Measurements from ENCODE around the gene GHRHR.
A peak's percentile ranks its signal among the peaks of the same experiment; 100 is the strongest.

Gene GHRHR

DNA sequence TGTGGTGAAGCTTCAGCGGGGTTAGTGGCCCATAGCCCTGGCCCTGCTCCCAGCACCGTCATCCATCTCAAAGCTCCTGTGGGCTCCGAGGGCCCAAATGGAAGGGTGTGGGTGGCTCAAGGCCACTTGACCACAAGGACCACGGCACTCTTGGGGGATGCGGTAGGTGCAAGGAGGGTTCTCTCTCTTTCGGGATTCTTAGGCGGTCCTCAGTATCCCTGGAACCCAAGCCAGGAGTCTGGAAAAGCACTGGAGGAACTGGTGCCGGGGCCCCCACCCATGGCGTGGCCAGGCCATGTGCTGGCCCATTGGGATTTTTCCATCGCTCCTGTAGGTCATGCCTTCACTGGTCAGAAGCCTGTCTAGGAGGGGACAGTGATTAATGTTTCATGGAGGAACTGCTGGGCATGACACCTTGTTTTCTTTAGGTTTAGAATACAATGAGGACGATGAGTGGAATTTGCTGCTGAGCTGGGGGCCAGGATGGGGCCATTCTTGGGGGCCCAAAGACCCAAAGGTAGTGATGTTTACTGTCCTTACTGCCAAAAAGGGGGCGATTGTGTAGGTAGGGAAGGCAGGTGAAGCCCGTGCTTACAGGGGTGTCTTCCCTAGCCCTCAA is 35.4 kb upstream of the GHRHR start:
- DNase-seq = no peak

DNA sequence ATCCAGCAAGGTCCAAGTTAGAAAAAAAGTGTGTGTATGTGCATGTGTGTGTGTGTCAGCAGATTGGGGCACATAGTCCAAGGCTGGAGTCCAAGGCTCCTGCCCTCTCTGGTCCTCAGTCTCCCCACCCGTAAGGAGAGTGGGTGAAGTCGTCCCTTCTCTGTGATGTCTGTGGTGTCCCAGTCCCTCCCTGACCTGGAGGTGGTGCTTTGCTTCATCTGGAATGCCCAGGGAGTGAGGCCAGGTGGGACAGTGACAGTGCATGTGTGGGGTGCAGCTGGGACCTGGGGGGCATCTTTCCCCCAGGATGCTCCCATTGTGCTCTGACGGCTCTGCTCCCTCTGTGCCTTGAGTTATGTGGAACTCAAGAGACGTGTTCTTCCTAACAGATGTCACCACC is 34.1 kb upstream of the GHRHR start:
- DNase-seq = no peak

DNA sequence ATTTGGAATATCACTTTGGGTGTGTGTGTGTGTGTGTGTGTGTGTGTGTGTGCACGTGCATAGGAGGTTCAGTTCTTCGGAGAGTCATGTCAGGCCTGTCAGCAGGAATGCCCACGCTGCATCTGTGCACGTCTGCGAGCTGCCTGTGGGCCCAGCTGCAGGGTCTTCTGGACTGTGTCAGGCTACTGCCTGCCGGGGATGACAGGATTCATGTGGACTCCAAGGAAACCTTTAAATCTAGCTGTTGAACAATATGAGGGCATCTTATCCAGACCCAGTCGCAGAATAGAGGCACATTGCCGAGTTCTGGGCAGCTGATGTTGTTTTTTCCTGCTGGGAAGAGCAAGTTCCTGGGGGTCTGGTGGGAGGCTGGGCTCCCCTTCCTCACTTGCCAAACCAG is 33.1 kb upstream of the GHRHR start:
- DNase-seq = no peak

DNA sequence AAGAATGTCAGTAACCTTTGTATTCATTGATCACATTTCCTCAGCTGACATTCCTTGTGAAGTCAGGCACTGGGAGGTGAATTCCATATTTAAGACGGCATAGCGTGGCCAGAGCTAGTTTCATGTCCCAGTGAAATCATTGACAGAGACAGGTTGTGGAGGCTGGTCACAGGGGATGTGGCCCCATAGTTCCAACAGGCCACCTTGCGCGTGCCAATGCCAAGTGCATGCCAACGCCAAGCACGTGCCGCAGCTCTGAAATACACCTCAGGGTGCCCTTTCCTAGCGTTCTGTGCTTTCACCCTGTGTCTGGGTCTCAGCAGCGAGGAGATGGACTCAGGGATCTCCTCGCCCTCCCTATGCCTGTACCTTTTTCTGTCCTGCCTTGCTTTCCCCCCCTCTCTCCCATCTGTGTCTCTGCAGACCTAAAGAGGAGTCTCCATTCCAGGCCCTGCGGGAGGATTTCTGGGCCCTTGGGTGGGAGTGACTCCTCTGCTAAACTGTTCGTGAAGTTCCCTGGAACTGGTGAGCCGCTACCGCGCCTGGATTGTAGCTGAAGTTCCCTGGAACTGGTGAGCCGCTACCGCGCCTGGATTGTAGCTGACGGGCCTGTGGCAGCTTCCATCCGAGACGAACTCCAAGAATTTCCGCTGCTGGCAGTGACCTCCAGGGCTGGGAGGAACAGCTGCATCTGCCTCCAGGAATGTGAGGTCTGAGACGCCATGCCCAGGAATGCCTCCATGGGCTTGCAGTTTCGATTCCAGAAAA is 32.4 kb upstream of the GHRHR start:
- DNase-seq = no peak

DNA sequence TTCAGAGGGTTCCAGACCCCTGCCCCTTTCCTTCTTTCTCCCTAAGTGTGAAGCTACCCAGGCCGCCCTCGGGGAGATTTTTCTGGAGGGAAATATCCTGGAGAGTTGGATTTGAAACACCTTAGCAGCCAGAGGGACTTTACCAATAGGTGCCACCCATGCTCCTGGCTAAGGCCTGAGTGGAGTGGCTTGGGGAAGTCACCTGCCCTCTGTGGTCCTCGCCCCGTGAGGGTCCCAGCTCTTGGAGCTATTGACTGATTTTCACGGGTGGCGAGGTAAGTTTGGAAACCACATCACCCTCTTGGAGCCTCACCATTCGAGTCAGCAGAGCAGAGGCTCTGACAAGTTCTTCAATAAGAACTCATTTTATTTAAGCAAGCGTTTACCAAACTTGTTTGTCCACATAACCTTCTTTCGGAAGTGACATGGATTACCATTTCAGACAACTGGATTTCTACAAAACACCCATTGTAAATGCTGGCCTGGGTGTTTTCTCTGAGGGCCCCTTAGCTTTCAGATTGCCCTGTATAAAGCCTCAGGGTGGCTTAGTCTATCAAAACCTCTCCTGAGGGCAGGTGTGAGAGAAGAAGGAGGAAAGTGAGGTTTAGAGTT is 31.7 kb upstream of the GHRHR start:
- no peak for DNase-seq

DNA sequence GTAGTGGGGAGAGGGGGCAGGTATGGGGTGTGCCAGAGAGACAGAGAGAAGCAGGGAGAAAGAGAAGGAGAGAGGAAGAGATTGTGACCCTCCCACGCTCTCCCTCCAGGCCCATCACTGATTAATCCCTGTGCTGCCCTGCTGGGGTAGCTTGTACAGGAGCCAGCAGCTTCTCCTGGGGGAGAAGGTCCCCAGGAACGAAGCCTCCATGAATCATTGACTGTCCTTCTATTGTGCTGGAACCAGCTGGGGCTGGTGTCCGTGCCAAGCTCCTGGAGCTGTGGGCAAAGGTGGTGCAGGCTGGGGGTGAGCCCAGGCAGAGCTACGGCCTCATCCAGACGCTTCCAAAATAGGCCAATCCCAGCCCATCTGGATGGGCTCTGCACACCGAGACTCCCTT is 31.2 kb upstream of the GHRHR start:
- no peak for DNase-seq

DNA sequence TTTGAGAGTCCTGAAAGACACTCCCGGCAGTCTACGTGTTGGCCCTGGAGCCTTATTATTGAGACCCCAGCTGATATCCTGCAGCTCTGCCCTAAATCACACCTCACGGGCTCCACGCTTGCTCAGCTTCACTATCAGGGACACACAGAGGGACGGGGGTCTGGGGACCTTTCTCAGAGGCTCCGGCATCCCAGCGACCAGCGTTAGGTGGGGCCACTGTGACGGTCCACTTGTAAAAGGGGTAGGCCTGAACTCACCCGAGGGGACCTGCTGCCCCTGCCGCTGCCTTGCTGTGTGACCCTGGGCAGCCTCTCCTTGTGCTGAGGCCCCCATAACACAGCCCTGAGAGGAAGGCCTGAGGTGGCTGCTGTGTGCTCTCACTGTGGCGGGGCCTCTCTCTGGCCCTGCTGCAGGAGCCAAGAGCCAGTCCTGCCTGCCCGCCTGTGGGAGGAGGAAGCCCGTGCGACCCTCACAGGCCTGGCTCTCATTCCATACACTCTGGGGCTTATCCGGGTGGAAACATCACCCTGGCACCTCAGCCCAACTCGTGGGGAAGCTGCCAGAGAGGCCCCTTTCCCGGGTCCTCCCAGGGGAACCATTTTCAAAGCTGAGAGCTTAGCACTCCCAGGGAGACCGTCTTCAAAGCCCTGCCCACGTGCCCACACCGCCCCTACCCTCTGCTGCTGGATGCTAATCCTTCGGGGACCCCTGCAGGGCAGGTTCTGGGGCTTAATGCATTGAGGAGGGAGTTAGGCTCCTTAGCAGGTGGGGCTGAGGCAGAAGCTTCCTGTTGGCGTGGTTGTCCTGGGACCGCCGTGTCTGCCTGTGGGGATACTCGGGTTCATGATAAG is 30.4 kb upstream of the GHRHR start:
- no peak for DNase-seq

DNA sequence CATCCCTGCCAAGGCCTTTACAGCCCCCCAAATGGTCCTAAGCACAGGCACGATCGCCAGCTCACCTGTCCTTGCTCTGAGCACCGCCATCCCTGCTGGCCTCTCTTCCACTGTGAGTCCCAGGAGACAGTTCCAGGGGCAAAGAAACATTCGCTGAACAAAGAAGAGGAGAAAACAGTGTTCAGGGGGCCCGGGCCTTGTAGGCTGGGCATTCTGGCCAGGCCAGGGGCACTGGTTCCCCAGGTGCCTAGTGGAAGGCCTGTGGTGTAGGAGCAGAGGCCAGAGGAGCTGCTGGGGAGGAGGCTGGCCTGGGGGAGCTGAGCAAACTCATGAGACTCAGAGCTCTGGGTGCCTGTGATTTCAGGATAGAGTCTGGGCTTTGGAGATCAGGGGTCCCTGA is 29.5 kb upstream of the GHRHR start:
- DNase-seq = no peak

DNA sequence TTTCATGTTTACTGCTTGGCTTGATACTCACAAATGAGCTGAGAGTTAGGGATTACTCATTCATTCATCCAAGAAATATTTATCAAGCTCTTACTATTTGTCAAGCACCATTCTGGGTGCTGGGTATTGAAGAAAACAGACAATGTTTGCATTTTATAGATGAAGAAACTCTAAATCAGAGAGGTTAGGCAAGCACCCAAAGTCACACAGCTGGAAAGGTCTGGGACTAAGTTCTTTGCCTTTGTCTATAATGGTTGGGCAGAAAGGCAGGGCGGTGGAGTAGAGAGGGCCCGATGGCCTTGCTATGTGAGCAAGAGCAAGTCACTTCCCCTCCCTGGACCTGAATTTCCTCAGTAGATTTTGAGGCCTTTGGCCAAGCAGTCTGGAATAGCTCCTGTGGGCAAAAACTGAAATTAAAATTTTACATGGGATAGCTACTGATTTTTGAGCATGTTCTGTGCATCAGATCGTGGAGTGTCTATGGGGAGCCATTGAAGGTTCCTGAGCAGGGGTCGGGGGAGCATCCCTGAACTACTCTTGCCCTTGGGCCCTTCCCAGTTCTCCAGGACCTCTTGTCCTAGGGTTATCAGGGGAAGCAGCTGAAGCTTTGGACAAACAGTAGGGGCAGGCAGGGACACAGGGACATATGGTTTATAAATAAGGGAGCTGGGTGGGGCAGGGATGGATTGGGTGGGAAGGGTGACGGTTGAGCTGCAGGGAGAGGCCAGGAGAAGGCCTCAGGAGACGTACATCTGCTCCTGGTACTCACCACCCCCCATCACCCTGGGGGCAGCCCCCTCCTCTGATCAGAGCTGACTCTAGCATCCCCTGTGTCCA is 28.8 kb upstream of the GHRHR start:
- DNase-seq = no peak

DNA sequence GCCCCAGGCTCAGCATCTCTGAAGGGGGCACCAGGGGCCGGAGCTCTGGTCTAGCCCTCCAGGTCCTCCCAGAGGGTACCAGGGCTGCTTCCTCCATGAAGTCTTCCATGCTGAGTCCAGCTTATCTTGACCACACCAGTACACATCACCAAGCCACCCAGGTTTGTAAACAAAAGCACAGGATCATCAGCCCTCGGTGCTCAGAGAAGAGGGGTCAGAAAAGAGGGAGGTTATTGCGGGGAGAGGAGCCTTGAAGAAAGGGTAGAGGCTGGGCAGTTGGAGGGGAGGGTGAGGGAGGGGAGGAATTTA is 28.2 kb upstream of the GHRHR start:
- DNase-seq = no peak

DNA sequence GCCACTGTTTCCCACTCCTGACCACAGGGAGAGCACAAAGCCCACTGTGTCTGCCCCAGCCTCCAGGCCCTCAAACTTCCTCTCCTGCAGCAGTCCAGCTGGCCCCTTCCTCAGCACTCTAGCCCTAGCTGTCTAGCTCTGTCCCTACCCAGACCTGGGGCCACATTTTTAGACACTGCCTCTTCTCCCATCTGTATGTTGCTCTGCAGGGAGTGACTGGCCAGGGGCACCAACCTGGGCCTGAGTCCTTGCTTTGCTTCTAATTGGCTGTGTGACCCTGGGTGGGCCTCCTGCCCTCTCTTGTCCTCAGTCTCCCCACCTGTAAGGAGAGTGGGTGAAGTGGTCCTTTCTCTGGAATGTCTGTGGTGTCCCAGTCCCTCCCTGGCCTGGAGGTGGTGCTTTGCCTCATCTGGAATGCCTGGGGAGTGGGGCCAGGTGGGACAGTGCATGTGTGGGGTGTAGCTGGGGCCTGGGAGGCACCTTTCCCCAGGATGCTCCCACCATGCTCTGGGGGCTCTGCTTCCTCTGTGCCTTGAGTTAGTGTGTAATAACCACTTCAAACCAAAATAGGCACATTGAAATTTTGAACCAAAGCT is 27.0 kb upstream of the GHRHR start:
- no peak for DNase-seq

DNA sequence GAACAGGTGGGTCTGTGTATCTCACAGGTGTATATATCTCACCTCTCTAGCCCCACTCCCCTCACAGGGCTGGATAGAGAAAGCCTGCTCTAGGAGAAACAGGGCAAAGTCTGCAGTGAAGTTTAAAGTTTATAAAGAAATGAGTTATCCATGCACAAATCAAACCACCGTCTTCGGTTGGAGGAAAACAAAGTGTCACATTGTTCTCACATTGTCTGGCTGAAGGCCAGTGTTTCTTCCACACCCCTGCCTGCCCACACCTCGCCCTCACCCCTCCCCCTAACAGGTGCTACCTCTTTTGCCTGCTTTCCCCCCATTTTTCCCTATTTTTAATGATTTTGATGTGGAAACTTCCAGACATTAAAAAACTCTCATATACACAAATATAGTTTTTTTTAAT is 26.3 kb upstream of the GHRHR start:
- DNase-seq = no peak

DNA sequence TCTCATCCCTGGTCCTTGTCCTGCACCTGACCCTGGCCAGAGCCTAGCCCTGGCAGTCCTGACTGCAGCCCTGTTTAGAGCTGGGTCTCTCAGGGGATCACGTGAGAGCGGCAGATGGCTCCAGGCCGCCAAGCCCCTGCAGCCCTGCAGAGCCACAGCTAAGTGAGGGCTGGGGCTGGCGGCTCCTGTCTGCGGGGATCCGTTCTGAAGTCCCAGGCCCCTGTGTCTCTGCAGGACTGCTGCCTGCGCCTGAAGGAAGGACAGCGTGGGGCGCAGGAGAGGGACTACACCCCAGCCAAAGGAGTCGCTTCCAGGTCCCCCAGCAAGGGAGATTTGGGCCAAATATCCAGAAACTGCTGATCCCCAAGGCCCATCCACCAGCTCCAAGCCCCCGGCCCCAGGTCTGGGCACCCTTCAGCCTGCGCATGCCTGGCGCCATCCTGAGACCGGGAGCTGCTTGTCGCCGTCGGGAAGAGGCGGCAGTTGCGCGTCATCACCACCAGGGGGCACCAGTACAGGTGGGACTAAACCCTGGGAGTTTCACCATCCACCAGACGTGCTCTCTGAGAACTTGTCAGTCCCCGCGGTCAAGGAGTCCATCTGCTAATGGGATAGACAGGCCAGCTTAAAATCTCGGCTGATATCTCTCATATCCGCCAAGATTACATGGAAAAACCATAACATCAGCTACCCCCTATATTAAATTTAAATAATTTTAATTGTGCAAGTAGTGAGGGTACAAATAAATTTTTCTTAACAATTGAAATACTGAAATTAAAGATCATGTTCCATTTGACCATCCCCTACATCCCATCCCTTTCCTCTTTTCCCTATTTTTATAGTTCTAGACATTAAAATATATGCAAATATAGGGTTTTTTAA is 25.1 kb upstream of the GHRHR start:
- DNase-seq = peak; percentile 62 to 76 (median 70)

DNA sequence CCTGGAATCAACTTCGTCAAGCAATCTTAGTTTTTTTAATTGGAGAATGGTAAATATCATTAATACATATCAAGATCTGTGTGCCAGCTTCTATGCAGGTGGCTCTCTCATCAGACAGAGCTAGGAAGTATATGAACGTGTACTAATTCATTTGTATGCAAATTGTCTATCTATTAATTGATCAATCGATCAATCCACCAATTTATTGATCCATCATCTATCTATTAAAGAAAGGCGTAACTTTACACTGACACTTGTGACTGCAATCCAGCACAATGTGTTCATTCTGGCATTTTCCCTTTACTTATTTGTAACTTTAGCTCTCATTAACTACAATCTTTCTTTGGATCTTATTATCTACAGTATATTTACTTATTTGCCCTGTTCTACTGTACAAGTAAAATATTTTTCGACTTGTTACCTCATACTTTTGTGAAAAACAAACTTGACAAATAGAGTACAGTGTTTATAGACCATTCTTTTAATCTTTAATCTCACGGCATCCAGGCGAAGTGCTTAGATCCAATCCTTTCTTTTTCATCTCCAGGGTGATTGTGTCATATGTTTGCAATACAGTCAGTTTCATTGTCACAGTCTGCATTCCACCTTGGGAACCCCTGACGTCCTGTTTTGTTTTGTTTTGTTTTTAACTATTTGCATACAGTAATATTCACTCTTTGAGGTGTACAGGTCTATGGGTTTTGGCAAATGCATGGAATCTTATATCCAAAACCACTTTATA is 22.0 kb upstream of the GHRHR start:
- DNase-seq = no peak

DNA sequence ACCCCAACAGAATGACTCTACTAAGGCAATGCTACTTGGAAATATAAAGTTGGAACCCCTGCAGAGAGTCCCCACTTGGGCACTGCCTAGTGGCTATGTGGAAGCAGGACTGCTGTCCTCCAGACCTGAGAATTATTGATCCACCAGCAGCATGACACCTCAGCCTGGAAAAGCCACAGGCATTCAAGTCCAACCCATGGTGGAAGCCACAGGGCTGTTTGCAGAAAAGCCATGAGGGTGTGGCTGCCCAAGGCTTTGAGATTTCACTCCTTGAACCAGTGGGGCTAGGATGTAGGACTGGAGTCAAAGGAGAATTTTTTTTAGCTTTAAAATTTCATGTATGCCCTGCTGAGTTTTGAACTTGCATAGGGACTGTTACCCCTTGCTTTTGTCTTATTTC is 13.6 kb upstream of the GHRHR start:
- DNase-seq = no peak

DNA sequence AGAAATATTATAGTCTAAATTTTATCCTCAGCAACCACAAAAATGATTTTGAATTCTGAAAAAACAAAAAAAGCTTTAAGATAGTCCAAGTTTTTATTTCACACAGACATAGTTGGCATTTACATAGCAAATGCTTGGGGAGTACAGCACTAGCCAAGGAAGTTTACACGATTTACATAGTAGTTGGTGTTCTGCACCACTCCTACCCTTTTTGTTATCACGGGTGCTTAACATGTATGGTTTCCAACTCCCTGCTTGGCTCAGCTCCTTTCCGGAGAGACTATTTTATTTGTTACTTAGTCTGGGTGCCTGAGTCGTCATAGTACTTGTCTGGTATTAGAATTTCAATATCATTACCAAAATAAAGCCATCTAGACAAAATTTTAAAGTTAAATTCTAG is 8.8 kb upstream of the GHRHR start:
- no peak for DNase-seq

DNA sequence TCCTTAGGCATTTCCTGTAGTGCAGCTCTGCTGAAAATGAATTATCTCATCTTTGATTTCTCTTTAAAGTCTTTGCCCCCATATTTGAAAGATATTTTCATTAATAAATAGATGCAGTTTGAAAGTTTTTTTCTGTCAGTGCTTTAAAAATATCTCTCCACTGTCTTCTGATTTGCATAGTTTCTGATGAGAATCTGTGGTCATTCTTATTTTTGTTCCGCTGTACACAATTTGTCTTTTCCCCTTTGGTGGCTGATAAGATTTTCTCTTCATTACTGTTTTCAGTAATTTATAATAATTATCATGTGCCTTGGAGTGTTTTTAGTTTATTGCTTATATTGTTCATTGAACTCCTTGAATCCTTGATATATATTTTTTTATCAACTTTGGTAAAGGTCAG is 7.0 kb upstream of the GHRHR start:
- DNase-seq = no peak

DNA sequence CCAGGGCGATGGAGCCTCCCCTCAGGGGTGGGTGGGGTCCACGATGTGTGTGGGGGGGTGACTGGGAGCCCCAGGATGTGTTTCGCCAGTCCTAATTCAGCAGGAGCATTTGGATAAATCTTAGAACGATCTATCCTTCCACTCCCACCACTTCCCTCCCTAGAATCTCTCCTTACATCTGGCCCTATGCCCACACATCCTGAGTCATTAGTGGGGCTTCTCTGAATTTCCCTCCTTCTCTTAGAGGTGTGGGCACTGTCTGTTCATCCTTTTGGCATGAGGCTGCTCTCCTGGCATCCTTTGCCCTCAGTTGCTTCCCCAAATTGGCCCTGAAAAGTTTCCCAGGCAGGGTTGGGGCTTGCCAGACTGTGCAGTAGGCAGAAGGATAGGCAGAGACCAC is 1.6 kb downstream of the GHRHR start:
- no peak for DNase-seq

DNA sequence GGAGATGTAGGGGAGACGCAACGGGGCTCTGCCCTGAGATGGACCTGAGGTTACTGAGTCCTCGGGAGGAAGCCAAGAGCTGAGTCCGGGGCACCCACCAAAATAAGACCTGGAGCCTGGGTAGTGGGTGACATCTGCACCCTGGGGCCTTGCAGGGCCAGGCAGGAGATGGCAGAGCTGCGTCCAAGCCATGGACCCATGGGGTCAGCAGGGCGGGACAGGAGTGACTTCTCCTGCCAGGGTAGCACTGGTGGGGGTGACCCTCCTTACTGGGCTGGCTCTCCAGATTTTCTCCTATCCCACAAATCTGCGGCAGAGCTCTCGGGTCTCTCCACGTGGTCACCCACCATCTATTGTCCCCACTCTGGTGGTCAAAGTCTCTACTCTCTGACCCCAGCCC is 2.1 kb downstream of the GHRHR start:
- DNase-seq = no peak

DNA sequence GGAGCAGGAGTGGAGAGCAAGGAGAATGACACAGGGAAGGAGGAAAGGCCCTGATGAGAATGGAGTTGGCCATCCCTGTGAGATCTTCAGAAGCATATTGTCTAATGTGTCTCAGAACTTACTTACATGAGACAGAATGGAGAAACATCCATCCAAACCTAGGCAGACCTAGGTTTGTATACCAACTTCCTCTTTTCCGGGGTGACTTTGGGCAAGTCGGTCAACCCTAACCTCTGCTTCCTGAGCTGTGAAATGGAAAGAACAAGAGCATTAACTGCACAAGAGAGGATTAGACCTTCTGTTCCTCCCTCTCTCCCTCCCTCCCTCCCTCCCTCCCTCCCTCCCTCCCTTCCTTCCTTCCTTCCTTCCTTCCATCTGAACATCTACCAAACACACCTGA is 4.5 kb downstream of the GHRHR start:
- no peak for DNase-seq

Data from suppressor macrophage (primary cell).